Stimulated activated CD8-positive, alpha-beta memory T cell treated with anti-CD3 and anti-CD28 coated beads, Interleukin-15, amount 100 ng/mL, for 4 hours (primary cell): Measurements from ENCODE around the gene SH3BGRL.
"Not testable (repeated sequence)": the region's sequence is repeated elsewhere in the genome, so short reads cannot be mapped to it uniquely, and the experiment has no call there.

Experiments used
- DNase-seq, 2 donors: peaks; one replicate each; pipeline ENCODE4 v3.0.0-alpha.2; 2020; ENCODE audit warnings: low read depth in 2 of 2

Gene SH3BGRL

DNA sequence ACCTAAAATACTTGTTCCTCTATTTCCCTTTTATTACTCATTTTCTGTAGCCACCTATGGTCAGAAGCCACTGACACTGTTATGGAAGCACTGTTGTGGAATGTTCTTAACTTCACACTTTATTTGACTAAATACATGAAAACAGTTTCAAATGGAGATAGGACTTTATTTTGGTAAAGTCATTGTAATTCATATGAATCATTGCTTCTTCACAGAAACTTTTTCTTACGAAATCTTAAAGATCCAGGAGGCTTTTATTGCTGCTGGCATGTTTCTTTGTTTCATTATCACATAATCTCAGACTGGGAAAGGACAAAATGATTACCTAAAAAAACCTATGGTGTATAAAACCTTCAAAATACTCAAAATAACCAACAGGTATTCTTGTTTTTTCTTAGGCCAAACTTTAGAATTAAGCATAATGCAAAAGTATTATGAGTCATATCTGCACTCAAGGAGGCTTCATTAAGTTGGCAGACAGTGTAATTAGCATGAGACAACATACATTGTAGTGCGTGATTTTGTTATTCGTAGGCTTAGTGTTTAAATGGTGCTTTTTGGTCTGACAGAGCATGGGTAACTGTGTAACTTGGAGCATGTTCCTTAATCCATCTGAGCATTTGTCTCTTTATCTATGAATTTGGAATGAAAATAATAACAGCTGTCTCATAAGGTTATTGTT is 58.0 kb downstream of the SH3BGRL start:
- DNase-seq, result no peak

DNA sequence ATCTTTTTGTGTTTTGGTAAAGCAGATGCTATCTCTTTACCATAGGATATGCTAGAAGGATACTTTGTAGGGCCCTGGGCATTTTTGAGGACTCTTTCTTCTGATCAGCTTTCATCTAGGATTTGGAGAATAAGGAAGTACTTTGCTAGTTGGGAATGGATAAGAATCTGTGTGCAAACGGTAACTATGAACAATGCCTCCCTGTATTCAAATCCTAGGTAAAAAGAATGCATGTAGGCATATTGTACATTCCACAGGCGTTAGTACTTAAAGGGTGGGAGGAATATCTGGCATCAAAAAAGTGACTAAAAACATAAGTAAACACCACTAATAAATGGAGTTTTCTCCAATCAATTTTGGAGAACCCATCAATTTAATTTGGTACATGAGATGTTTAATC is 59.7 kb downstream of the SH3BGRL start:
- DNase-seq, result no peak

DNA sequence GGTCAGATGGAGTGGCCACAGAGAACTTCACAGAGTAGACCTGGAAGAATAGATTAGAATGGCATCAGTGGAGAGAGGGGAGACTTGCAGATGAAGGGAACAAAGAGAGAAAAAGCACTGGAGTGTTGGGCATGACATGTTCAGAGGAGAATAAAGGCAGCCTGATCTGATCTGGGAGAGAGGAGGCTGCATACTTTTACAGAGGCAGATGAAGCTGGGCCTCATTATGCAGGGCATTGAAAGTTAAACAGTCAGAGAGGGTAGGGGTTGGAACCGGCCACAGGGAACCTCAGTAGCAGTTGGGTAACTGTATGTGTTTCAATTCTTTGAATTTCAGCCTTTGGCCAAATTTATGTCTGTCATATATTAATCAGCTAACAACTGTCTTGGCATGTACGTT is 61.2 kb downstream of the SH3BGRL start:
- no peak for DNase-seq

DNA sequence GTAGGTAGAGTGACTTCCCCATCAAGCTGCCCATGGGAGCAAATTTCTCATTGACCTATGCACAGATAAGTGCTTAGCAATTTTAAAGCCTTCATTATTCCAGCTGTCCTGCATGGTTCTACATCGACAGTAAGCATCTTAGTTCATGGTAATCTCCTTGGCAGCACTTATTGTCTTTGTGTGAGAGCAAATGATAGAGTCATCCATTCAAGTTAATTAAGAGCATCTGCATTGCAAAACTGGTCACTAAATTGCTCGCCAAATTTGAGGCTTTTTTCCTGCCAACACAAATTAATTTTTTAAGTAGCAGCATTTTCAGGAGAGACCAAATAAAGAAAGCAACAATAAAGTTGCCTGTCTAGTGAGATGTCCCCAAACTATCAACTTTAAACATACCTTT is 76.7 kb downstream of the SH3BGRL start:
- no peak for DNase-seq

DNA sequence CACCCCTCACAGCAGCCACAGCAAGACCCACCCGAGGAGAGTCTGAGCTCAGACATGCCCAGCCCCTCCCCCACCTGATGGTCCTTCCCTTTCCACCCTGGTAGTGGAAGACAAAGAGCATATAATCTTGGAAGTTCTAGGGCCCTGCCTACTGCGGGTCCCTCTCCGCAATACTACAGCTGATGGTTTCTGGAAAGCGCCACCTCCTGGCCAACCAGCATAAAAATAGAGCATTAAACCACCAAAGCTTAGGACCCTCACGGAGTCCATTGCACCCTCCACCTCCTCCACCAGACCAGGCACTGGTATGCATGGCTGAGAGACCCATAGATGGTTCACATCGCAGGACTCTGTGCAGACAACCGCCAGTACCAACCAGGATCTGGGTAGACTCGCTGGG is 78.2 kb downstream of the SH3BGRL start:
- no peak for DNase-seq

DNA sequence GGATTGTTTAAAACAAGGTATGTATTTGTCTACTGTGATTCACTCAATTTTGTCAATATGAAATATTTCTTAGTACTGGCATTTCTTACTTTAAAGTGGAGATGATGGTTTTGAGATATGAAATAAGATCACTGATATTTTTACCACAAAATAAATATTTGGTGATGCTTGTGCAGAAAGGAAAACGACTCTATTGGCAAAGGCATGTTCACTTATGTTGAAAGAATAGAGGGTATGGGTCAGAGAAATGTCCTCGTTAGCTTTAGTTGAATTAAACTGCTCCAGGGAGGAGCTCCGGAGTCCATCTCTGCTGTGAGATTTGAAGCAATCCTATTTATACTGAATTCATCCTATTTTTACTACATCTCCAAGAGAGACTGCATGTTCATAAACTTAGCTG is 84.2 kb downstream of the SH3BGRL start:
- no peak for DNase-seq

DNA sequence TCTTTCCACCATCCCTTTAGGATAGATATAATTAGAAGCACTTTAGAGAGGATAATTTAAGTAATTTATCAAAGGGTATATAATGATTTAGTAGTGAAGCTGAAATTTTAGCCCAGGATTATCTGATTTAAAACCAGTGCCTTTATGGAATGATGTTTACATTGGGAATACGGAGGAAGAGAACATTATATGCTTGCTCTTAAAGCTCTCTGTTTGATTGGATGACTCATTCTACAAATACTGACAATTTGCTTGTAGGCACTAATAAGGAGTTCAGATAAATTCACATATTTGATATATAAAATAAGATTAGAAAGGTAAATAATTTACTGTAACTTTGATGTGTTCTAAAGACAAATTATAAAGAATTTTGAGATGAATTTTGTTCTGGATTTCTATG is 84.7 kb downstream of the SH3BGRL start:
- DNase-seq, result no peak

DNA sequence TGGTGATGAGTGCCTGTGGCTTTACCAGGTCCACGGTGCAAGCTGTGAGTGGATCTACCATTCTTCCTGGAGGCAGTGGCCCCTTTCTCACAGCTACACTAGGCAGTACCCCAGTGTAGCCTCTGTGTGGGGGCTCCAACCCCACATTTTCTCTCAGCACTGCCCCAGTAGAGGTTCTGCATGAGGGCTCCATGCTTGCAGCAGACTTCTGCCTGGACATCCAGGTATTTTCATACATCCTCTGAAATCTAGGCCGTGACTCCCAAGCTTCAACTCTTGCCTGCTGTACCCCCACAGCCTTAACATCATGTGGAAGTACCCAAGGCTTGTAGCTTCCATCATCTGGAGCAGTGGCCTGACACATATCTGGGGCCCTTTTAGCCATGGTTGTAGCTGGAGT is 90.1 kb downstream of the SH3BGRL start:
- no peak for DNase-seq

DNA sequence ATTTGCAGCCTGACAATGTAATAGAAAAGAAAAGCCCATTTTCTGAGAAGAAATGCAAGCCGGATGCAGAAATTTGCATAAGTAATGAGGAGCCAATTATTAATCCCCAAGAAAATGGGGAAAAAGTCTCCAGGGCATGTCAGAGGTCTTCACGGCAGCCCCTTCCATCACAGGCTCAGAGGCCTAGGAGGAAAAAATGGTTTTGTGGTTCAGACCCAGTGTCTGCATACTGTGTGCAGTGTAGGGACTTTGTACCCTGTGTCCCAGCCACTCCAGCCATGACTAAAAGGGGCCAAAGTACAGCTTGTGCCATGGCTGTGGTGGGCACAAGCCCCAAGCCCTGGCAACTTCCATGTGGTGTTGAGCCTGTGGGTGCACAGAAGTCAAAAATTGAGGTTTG is 92.2 kb downstream of the SH3BGRL start:
- no peak for DNase-seq

DNA sequence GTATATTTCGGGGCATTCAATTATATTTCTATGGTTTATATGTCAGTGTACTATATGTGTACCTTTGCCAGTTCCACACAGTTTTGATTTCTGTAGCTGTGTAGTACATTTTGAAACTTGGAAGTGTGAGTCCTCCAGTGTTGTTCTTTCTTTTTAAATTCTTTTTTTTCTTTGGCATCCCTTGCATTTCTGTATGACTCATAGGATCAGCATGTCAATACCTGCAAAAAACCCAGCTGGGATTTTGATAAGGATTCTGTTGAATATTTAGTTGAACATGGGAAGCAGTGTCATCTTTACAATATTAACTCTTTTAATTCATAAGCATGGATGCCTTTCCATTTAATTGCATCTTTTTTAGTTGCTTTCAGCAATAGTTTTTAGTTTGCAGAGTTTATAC is 100.0 kb downstream of the SH3BGRL start:
- no peak for DNase-seq

DNA sequence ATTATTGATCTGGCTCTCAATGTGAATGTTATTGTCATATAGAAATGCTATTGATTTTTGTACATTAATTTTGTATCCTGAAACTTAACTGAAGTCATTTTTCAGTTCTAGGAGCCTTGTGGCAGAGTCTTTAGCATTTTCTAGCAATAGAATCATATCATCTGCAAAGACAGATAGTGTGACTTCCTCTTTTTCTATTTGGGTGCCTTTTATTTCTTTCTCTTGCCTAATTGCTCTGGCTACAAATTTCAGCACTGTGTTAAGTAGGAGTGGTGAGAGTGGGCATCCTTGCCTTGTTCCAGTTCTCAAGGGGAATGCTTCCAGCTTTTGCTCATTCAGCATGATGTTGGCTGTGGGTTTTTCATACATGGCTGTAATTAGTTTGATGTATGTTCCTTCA is 102.7 kb downstream of the SH3BGRL start:
- no peak for DNase-seq

DNA sequence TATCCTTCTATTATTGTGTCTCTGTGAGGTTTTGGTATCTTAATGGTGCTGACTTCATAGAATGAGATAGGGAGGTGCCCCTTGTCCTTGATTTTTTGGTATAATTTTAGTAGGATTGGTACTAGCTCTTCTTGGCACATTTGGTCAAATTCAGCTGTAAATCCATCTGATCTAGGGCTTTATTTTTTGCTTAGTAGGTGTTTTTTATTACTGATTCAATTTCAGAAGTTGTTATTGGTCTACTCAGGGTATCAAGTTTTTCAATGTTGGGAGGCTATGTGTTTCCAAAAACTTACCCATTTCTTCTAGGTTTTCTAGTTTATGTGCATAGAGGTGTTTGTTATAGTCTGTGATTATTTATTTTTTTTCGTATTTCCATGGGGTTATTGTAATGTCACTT is 103.3 kb downstream of the SH3BGRL start:
- DNase-seq, result no peak

DNA sequence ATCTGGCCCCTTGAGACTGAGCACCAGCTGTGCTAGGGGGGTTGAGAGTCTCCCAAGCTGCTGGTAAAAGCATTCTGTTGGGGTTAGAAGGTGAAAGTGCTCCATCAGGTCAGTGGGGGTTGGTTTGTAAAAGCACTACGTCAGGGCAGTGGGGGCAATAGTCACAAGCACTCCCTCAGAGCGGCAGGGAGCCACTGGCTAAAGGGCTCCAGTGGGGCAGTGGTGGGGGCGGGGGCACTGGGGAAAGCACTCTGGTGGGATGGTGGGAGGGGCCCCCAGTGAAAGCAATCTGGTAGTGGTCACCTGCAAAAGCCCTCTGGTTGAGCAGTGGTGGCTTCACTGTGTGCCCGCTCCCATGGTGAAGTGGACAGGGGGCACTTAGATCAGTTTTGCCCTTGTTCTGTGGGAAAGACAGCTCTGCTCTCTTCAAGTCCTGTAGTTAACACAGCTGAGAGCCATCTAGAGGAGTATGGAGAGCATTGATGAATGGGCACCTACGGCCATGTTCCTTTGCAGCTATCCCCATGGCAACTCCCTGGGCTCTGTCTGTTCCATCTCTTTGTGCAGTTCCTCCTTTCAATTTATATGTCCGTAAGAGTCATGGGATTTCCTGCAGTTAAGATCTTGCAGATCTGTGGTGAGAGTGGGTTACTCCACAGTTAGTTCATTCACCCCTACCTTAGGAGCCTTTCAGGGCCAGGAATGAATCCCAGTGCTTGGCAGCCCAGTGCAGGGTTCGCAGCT is 106.4 kb downstream of the SH3BGRL start:
- no peak for DNase-seq

DNA sequence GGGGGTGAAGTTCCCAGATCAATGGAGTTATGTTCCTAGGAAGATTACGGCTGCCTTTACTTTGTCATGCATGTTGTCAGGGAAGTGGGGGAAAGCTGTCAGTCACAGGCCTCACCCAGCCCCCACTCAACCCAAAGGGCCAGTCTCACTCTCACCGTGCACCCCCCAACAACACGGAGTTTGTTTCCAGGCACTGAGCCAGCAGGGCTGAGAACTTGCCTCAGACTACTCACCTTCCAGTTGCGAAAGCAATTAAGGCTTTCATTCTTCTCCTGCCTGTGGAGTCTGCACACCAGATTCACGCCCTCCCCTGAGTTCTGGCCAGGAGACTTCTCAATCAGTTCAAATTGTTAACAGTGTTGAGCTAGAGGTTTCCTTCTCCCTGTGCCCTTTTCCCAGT is 114.3 kb downstream of the SH3BGRL start:
- DNase-seq, result no peak

DNA sequence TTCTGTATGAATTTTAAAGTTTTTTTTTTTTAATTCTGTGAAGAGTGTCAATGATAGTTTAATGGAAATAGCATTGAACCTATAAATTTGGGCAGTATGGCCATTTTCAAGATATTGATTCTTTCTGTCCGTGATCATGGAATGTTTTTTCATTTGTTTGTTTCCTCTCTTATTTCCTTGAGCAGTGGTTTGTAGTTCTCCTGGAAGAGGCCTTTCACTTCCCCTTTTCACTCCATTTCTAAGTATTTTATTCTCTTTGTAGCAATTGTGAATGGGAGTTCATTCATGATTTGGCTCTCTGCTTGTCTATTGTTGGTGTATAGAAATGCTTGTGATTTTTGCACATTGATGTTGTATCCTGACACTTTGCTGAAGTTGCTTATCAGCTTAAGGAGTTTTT is 129.8 kb downstream of the SH3BGRL start:
- not testable (repeated sequence) for DNase-seq

DNA sequence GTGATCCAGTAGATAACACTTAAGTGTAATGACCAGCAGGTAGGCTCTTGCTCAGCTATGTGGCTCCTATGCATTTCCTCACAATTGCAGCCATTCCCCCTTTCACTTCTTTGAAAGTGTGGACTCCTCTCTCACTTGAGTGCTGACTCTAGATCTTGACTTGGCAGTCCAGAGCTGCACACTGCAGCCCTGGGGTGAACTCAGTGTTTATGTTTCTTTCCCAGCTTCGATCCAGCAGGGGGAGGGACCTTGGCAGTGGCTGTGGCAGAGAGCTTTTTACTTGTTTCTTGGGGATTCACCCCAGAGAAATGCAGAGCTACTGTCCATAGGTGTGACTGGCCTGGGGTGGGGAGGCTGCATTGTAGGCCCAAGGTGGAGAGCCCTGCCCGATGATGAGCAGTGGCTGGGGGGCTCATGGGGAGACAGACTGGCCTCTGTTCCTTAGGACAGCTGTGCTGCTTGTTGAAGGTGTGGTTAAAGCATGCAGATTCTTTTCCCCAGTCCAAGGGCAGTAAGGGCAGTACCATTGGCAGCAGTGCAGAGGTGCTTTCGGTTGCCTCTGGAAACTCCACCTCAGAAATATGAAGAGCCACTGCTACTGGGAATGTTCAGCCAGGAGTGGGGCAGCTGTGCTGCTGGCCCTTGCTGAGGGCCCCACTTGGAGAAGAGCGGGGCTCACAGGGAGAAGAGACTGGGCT is 134.7 kb downstream of the SH3BGRL start:
- no peak for DNase-seq

DNA sequence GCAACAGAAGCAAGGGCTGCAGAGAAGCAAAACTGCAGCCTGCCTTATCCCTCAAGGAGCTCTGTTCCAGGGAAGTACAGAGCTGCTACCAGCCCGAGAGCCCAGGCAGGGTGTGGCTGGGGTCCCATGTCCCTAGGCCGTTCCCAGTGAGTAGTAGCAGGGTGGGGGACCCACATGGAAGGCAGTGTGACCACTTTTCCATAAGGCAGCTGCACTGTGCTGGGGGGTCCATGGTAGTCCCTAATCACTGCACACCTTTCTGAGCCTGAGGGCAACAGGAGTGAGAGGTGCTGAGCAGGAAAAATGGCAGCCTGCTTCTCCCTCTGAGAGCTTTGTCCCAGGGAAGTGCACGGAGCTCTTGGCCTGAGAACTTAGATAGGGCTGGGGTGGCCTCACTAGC is 135.9 kb downstream of the SH3BGRL start:
- DNase-seq, result no peak

DNA sequence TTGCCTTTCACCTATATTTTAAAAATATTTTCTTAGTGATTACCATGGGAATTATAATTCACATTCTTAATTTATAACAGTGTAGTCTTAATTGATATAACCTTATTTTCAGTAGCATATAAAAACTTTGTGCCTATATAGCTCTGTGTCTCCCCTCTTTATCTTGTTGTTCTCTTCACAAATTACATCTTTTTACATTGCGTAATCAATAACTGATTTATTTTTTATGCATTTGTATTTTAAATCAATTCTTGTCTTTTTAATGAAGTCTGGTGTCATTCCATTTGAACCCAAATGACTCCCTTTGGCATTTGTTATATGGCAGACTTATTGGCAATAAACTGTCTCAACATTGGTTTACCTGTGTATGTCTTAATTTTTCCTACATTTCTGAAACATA is 137.0 kb downstream of the SH3BGRL start:
- DNase-seq, result no peak

DNA sequence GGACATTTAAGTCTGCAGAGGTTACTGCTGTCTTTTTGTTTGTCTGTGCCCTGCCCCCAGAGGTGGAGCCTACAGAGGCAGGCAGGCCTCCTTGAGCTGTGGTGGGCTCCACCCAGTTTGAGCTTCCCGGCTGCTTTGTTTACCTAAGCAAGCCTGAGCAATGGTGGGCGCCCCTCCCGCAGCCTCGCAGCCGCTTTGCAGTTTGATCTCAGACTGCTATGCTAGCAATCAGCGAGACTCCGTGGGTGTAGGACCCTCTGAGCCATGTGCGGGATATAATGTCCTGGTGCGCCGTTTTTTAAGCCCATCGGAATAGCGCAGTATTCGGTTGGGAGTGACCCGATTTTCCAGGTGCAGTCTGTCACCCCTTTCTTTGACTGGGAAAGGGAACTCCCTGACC is 143.4 kb downstream of the SH3BGRL start:
- DNase-seq, result not testable (repeated sequence)
